ENCODE data around the gene MGRN1.

DNA sequence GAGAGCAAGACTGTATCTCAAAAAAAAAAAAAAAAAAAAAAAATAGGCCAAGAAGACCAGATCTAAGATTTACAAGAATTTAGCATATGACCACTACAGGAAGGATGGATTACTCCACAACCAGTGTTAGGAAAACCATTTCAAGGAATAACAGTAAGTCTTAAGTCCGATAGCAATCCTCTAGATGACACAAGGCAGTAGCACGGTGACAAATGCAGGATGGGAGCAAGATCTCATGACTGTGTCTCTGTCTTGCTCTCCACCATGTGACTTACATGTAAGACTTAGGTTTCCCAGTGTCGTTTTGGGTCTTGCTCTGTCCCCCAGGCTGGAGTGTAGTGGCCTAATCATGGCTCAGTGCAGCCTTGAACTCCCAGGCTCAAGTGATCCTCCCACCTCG is 40.7 kb upstream of the MGRN1 start:
- TF ChIP-seq, protein P1, sequence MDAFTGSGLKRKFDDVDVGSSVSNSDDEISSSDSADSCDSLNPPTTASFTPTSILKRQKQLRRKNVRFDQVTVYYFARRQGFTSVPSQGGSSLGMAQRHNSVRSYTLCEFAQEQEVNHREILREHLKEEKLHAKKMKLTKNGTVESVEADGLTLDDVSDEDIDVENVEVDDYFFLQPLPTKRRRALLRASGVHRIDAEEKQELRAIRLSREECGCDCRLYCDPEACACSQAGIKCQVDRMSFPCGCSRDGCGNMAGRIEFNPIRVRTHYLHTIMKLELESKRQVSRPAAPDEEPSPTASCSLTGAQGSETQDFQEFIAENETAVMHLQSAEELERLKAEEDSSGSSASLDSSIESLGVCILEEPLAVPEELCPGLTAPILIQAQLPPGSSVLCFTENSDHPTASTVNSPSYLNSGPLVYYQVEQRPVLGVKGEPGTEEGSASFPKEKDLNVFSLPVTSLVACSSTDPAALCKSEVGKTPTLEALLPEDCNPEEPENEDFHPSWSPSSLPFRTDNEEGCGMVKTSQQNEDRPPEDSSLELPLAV (CRISPR knock-in tag; conservative IDR thresholded peaks at IDR 0.05; ENCODE audit: low read depth): no peak
- TF ChIP-seq GABPA (IDR thresholded peaks at IDR 0.05; ENCODE audit: low read depth, low read length) (no peak), GABPA (CRISPR knock-in tag; IDR thresholded peaks at IDR 0.05; ENCODE audit: low read depth) (no peak), TBL1XR1 (IDR thresholded peaks at IDR 0.05; ENCODE audit: borderline replicate concordance, low read length, partially characterized antibody) (no peak), PHF8 (CRISPR knock-in tag; IDR thresholded peaks at IDR 0.05) (no peak), ZNF3 (CRISPR knock-in tag; IDR thresholded peaks at IDR 0.05) (no peak), ISX (CRISPR knock-in tag; conservative IDR thresholded peaks at IDR 0.05) (no peak), ZNF777 (CRISPR knock-in tag; IDR thresholded peaks at IDR 0.05) (no peak), NFIC (IDR thresholded peaks at IDR 0.05; ENCODE audit: low read length) (no peak), POLR2A (IDR thresholded peaks at IDR 0.05; ENCODE audit: insufficient read depth in 1 of 2, low read depth in 2 of 2, low read length in 2 of 2) (no peak)
- TF ChIP-seq, protein P2, sequence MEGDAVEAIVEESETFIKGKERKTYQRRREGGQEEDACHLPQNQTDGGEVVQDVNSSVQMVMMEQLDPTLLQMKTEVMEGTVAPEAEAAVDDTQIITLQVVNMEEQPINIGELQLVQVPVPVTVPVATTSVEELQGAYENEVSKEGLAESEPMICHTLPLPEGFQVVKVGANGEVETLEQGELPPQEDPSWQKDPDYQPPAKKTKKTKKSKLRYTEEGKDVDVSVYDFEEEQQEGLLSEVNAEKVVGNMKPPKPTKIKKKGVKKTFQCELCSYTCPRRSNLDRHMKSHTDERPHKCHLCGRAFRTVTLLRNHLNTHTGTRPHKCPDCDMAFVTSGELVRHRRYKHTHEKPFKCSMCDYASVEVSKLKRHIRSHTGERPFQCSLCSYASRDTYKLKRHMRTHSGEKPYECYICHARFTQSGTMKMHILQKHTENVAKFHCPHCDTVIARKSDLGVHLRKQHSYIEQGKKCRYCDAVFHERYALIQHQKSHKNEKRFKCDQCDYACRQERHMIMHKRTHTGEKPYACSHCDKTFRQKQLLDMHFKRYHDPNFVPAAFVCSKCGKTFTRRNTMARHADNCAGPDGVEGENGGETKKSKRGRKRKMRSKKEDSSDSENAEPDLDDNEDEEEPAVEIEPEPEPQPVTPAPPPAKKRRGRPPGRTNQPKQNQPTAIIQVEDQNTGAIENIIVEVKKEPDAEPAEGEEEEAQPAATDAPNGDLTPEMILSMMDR (CRISPR knock-in tag; IDR thresholded peaks at IDR 0.05): no peak
- TF ChIP-seq, protein P3, sequence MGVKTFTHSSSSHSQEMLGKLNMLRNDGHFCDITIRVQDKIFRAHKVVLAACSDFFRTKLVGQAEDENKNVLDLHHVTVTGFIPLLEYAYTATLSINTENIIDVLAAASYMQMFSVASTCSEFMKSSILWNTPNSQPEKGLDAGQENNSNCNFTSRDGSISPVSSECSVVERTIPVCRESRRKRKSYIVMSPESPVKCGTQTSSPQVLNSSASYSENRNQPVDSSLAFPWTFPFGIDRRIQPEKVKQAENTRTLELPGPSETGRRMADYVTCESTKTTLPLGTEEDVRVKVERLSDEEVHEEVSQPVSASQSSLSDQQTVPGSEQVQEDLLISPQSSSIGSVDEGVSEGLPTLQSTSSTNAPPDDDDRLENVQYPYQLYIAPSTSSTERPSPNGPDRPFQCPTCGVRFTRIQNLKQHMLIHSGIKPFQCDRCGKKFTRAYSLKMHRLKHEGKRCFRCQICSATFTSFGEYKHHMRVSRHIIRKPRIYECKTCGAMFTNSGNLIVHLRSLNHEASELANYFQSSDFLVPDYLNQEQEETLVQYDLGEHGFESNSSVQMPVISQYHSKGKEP (CRISPR knock-in tag; IDR thresholded peaks at IDR 0.05): no peak
- TF ChIP-seq, protein P4, sequence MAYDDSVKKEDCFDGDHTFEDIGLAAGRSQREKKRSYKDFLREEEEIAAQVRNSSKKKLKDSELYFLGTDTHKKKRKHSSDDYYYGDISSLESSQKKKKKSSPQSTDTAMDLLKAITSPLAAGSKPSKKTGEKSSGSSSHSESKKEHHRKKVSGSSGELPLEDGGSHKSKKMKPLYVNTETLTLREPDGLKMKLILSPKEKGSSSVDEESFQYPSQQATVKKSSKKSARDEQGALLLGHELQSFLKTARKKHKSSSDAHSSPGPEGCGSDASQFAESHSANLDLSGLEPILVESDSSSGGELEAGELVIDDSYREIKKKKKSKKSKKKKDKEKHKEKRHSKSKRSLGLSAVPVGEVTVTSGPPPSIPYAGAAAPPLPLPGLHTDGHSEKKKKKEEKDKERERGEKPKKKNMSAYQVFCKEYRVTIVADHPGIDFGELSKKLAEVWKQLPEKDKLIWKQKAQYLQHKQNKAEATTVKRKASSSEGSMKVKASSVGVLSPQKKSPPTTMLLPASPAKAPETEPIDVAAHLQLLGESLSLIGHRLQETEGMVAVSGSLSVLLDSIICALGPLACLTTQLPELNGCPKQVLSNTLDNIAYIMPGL (CRISPR knock-in tag; IDR thresholded peaks at IDR 0.05; ENCODE audit: borderline replicate concordance in 1 of 2, low read depth in 1 of 2): no peak

Measured in HepG2 (cell line).